Stimulated activated CD8-positive, alpha-beta memory T cell treated with anti-CD3 and anti-CD28 coated beads, Interleukin-7, amount 100 ng/mL, for 24 hours (primary cell): Measurements from ENCODE around the gene ERCC4.

ENCODE experiments used
- DNase-seq: peaks from one replicate; pipeline ENCODE4 v3.0.0-alpha.2; 2020; ENCODE audit warnings: low read depth

The ERCC4 gene

DNA sequence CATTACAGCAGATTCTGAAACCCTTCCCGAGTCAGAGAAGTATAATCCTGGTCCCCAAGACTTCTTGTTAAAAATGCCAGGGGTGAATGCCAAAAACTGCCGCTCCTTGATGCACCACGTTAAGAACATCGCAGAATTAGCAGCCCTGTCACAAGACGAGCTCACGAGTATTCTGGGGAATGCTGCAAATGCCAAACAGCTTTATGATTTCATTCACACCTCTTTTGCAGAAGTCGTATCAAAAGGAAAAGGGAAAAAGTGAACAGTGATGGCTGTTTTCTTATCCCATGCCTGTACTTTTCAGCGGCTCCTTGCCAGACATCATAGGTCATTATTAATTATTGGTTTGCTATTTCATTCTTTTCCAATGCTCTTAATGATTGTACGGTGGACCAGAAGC is 28.1 kb downstream of the ERCC4 start:
- DNase-seq, result no peak

DNA sequence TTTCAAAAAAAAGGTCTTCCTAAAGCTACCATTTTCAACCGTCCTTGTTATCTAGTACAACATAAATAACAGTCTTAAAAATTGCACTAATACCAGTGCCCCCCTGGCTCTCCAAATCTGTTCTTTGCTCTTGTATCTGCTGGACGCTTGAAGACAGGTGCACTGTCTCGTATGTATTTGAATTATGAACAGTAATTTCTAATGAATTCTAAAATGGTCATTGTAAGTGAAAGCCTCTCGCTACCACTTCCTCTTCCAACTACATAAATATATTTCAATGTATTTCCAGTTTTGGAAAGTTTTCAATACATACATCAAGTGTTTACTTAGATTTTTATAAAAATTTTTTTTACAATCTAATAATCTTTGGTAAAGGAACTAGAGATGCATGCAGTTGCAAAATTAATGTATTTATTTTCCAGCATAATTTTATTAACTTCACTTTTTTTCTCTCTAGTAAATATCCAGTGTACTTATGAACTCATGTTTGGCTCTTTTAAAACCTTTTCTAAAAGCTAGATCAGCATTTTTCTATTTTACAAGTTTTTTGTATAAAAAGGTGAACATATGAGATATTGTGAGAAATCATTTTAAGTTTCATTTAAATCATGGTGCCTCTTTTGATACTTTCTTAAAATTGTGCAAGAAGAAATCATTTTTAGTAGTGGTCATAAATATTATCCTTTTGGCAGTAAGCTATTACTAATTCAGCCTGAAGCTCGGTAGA is 31.0 kb downstream of the ERCC4 start:
- DNase-seq, result no peak

DNA sequence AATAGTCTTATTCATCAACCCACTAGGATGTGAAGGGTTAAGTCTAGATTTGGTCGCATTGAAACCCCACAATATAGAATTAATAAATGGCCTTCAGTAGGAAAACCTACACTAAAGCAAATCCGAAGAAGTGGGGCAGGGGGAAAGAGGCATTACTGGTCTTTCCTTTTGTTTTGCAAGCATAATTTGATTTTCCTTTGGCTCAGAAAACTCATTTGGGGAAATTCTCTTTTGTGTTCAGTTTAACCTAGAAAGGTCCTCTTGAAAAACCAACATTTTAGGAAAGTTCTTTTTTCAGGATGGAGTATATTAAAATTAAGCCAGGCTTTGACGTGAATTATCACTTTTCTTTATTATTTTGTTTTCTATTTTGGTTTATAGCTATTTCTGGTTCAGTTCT is 31.7 kb downstream of the ERCC4 start:
- DNase-seq, result no peak

DNA sequence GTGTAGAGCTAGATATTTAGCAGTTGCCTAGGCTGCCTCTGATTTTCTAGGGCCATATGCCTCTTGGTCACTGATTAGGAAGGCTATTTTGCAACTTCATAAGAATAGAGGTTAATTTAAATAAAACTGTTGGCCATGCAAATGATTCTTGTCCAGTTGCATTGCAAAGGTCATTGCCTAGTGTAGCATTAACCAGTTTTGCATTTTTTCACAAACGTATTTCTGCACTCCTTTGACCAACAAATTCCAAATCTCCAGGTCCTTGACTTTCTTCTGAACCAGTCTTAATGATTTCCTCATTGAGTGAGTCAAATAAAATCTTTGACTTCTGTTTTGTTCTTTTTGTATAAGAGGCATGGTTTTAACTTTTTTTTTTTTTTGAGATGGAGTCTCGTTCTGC is 33.5 kb downstream of the ERCC4 start:
- DNase-seq, result no peak

DNA sequence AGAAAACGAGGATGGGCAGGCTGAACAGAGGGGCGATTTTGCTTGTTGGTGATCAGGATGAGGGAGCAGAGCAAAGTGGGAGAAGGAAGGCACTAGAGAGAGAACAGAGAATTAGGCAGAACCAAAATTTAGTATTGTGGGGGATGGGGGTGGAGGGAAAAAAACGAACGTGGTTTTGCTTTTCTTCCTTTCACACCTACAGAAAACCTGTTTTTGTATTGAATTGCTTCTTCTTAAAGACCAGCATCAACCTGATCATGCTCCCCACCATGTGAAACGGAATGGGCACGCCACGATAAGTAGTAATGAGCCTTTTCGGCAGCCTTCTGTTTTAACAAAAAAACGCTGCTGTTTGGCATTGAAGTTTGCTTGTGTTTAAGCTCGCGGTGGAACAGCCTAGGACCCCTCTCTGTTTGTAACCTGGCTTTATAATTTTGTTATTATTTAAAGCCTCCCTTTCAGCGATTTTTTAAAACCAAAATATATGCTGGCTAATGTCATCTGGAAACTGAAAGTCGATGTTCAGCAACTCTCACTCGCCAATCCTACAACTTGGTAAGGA is 36.8 kb downstream of the ERCC4 start:
- DNase-seq, result no peak

DNA sequence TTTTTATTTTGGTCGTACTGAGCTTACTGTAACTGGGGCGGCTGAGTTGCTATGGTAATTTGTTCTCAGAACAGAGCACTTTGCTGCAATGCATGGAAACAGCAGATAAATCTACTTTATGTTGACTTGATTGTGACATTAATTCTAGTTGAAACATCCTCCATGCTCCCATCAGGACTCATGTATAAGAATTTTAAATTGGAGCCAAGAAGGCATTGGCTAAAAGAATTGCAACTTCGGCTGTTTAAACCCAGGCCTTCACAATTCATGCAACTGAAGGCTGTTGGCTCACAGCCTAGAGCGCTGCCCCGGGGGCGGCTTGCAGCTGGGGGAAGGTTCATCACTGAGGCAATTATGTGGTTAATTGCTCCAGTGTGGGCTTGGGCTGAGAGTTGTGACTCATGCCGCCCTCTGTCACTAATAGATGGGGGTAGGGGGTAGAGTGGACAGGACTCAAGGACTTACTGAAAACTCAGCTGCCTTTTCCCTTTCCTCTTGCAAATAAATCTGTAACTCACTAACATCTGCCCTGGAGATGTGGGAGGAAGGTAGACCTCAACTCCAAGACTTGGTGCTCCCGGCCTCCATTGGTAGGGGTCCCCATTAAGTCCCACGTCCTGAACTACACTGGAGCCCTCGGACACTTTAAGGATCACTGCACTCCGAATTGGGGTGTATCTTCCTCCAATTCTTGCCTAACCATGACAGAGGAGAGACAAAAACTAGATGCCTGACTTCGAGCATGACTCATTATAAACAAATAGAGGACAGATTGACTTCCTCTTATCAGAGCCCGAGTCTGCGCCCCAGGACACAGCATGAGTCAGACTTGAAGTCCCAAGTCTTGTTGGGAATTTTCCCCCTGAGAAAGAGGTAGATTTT is 37.5 kb downstream of the ERCC4 start:
- DNase-seq, result no peak

DNA sequence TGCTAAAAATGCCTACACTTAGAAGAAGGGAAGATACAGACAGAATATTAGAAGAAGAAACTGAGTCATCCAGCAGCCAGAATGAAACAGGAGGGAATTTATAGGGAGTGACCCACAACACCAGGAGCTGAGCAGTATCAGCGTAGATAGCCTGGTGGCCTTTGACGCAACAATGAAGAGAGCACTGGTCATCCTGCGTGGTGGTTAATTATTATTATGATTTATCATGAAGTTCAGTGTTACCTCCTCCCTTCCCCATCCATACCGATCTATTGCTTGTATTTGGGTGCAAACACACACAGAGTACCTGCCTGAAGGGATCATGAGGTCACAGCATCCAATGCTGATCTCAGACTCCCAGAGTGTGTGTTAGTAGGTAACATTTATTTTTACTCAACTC is 38.5 kb downstream of the ERCC4 start:
- DNase-seq, result no peak

DNA sequence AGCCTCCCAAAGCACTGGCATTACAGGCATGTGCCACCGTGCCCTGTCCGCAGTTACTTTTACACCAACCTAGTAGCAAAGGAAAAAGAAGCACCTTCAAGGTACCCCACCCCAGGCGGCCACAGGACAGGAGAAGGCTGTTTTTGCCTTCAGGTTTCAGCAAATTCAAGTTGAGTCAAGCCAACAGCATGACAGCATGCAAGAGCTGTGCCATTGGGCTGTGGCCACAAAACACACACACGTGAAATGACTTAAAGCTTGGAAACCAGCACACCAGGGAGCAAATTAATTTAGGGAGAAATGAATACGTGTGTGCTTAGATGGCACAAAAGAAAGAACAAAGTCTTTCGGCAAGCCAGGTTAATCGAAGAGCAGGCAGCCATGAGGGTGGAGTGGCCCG is 39.7 kb downstream of the ERCC4 start:
- DNase-seq, result no peak

DNA sequence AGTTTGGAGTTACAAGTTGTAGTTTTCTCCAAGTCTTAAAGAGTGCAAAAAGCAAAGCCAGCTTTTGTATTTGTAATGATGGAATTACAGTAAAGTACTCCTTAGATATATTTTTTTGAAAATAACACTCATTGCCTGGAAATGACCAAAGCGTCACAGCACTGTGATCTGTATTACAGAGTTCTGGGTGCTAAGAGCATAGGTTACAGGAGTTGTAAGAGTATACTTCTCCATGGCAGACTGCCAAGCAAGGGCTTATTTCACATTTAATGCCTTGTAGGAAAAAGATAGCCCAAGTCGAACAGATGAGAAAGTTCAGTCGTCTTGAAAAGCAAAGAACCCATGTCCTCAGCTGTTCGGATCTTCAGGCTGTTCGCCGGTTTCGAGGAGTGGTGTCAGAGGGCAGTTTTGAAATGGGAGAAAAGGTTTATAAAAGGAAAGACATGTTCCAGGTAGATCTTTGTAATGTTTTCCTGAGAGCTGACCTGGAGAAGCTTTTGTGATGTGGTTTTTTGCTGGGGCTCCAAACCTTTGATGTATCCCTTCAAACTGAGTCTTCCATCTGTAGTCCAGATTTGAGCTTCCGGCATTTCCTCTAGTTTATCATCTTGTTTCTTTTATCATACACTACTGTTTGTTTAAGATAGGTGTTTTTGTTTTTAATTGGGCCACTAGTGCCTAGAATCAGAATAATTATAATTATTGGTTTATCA is 41.3 kb downstream of the ERCC4 start:
- no peak for DNase-seq

DNA sequence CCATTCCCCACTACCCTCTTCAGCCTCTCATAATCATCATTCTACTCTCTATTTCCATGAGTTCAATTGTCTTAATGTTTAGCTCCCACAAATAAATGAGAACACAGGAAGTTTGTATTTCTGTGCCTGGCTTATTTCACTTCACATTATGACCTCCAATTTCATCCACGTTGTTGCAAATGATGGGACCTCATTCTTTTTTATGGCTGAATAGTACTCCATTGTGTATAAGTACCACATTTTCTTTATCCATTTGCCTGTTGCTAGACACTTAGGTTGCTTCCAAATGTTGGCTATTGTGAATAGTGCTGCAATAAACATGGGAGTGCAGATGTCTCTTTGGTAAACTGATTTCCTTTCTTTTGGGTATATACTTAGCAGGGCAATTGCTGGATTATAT is 42.3 kb downstream of the ERCC4 start:
- DNase-seq, result no peak

DNA sequence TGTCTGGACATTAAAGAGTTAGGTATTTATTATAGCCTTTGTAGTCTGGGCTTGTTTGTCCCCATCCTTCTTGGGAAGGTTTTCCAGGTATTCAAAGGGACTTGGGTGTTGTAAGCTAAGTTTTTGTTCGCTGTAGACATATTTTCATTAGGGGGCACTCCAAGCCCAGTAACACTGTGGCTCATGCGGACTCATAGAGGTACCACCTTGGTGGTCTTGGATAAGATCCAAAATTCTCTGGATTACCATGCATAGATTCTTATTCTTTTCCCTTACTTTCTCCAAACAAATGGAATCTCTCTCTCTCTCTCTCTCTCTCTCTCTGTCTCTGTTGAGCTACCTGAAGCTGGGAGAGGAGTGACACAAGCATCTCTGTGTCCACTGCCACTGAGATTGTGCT is 48.9 kb downstream of the ERCC4 start:
- DNase-seq, result no peak

DNA sequence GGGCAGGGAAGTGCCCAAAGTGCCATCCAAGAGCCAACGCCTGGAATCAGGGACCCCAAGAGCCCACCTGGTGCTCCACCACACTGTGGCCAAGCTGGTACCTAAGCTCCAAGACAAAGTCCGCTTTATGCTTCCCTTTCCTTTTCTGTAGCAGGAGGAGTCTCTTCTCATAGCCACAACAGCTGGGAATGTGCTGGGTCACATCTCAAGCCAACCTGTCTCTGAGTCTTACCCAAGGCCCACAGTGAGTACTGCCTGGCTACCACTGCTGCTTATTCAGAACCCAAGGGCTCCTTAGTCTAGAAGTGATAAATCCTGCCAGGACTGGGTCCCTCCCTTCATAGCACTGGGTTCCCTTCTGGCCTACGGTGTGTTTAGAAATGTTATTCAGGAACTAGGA is 49.8 kb downstream of the ERCC4 start:
- DNase-seq, result no peak

DNA sequence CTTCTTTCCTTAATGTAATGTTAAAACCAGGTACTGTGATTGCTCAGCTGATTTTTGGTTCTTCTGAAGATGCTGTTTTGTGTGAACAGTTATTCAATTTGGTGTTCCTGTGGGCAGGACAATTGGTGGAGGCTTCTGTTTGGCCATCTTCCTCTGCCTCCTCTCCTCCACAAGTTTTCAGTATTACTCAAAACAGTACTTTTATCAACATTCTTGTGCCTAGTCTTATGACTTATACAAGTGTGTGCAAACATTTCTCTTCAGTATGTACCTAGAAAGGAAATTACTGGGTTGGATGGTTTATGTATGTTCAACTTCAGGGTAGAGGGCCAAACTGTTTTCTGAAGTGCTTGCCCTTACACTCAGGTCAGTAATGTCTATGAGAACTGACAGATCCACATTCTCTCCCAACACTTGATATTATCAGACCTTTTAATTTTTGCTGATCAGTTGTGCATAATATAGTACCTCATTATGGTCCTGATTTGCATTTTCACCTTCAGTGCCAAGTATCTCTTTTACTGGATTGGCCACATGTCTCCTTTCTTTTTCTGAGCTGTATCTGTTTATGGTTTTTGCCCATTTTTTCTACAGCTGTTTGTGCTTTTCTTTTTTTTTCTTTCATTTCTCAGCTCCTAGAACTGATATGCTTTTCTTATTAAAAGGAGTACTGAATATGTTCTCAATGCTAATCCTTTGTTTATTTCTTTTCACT is 50.9 kb downstream of the ERCC4 start:
- DNase-seq, result no peak

DNA sequence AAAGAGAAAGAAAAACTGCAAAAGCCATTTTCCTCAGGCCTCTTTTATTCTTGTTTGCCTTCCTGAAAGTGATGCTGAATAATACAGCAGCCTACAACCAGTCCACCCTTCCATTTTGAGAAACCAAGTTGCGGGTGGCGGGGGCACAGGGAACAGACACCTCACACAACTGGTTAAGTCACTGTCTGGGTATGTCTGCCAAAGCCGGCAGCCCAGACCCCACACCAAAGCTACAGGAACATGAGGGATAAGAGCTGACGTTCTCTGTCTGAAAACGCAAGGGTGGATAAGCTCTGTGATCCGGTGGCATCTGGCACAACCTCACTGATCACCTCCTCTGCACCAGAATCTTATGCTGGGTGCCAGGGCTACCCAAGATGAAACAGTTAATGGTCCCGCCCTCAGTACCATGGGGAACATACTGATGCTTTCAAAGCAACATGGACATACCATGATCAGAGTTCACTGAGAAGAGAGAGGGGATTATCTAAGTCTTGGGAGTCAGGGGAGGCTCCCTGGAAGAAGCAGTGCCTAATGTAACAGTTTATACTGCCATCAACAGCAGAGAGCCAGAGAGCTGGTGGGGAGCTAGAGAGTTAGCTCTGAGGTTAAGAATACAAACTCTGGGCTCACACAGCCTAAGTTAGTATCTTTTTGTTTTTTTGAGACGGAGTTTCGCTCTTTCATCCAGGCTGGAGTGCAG is 53.5 kb downstream of the ERCC4 start:
- no peak for DNase-seq

DNA sequence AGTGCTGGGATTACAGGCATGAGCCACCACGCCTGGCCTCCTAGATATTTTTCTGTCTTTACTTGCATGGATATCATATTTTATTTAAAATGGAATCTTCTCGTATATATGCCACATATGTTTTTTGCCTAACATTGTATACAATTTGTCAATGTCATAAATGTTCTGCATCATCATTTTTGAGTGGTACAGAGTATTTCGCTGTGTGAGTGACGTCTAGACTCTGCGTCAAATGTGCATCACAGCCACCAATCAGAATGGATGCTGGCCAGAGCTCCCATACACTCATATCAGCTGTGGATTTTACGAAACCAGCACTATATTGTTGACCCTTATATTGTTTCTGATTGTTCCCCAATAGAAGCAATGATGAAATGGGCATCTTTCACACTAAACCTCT is 57.2 kb downstream of the ERCC4 start:
- no peak for DNase-seq

DNA sequence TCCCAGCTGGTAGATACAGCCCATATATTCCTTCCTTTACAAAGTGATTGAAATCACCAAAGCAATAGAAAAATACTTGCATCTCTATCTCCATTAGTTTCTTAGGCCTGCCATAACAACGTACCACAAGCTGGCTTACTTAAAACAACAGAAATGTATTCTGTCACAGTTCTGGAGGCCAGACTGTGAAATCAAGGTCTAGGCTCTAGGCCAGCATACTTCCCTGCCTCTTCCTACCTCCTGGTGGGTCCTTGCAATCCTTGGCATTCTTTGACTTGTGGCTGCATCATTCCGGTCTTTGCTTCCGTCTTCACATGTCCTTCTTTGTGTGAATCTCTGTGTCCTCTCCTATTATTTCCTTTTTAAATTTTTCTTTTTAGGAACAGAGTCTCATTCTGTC is 62.5 kb downstream of the ERCC4 start:
- no peak for DNase-seq

DNA sequence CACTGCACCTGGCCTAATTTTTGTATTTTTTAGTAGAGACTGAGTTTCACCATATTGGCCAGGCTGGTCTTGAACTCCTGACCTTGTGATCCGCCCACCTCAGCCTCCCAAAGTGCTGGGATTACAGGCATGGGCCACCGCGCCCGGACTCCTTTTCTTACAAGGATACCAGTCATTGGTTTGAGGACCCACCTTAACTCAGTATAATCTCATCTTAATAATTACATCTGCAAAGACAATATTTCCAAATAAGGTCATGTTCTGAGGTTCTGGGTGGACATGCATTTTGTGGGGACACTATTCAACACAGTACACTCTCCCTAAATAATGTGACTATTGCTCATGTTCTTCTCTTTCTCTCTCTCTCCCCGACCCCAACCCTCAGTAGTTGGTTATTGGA is 63.7 kb downstream of the ERCC4 start:
- no peak for DNase-seq

DNA sequence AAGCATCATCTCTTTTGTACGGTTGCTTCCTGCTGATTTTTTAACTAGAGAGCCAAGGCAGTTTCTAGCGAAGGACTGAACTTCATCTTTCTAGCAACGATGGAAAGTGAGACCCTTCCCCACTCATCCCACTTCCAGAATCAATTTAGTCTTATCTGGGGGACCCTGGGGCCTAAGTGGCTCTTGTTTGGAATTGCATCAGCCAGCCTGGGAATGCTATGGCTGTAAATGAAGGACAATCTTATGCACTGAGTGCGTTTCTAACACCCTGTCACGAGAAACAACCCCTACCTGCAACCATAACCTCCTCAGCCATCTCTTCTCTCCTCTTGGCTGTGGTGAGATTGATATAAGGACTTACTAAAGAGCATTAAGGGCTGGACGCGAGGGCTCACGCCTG is 64.8 kb downstream of the ERCC4 start:
- DNase-seq, result no peak

DNA sequence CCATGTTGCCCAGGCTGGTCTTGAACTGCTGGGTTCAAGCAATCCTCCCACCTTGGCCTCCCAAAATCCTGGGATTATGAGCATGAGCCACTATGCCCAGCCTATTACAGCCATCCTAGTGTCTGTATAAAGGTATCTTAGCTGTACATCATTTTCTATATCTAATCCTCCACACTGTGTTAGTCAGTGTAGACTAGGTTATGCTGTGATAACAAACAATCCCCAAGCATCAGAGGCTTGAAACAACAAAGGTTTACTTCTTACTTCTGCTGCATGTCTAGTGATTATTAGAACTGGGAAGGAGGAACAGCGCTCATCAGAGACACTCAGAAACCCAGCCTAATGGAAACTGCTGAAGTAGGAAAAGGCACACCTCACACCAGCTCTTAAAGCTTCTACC is 68.1 kb downstream of the ERCC4 start:
- no peak for DNase-seq

DNA sequence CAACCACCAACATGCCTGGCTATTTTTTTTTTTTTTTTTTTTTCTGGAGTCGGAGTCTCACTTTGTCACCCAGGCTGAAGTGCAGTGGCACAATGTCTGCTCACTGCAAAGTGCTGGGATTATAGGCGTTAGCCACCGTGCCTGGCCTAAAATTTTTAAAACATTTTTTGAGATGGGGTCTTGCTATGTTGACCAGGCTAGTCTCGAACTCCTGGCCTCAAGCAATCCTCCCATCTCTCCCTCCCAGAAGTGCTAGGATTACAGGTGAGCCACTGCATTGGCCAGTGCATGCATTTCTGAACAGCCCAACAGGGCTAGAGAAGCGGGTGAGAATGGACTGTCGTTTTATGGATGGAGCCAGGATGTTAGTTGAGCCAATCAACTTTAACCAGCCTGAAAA is 72.4 kb downstream of the ERCC4 start:
- no peak for DNase-seq

DNA sequence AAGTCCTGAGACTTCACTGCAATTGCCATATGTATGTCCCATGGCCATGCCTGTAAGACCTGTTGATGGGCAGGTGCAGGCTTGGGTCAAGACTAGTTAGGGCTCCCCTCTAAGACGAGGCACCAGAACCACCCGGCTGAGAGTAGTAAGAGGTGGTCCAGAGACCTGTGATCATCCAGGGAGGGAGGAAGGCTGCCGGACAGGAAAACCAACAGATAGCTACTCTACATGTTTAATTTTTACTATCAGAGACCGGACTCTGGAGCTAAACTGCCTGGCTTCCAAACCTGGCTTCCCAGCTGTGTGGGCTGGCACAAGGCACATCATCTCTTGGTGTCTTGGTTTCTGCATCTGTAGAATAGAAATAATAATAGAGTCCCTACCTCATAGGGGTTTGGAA is 73.0 kb downstream of the ERCC4 start:
- DNase-seq, result no peak
